Hepatic stellate cell (primary cell): Measurements from ENCODE around the gene MTCL3.

Experiments
- DNase-seq: peaks from one replicate; pipeline ENCODE4 v3.0.0; 2011; ENCODE audit warnings: low spot score

The MTCL3 gene

DNA sequence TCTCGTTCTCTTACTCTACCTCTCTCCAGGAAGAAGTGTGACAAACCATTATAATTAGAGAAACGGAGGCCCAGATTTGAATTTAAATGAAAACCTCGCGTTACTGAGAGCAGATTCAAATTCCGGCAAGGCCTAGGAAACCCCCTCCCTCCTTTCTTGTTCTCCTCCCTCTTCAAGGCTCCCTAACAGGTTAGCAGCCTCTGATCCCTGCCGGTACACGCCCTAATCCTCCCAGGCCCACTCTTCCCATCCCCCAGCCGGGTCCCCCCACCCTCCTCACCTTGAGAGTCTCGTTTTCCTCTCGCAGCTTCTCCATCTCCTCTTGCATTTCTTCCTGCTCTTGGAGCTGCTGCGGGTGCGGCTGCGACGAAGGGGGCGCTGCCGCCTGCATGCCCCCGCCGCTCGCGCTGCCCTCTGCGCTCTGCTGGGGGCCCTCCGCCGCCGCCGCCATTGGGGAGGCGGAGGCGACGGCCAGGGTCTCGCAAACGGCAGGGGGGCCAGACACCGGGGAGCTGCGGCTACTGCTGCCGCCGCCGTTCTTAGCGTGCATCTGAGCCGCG, 3.8 kb downstream of the MTCL3 start:
- peak; percentile 55 for DNase-seq

GRCh38 chr6:127514773-127515227, 4.3 kb downstream of the MTCL3 start:
- DNase-seq, result peak; percentile 57

DNA sequence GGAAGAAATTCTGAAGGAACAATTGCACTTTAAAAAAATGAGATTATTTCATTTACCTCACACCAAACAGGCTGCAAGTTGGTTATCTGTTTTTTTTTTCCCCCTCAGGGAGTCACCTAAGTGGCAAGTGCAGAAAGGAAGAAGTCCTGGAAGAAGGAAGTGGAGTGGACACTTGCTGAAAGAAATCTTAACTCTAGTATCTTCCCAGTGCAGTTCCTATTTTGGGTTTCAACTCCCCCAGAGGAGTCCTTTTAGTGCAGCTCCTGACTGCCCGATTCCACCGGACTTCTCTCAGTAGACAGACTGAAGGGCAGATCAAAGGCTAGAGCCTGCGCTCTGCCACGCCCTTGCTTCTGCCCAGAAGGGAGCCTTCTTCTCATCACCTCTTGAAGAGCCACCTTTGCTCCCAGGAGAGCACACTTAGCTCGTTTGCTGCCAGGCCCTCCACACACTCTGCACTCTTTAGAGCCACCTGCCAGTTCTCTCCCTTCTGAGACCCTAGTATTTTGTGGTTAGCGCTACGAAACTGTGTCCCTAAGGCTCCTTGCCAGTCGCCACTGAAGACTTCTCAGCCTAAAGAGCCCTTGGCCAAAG, 4.9 kb downstream of the MTCL3 start:
- peak; percentile 6 for DNase-seq

DNA sequence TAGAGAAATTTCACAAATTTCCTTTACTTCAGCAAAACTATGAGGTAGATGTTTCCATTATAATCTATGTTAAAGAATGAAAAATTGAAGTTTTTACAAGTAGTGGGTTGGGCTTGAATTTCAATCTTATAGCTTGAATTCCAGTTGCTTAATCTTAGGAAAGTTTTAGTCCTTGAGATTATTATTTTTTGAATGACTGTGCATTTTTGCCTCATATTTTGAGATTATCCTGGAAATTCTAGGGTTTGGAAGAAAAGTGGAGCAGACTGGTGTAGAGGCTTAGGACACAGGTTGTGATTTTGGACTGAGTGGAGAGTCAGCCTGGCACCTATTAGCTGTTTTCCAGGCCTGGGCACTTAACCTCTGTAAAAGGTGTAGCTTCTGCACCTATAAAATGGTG, 5.7 kb downstream of the MTCL3 start:
- no peak for DNase-seq

GRCh38 chr6:127510876-127511275, 8.3 kb downstream of the MTCL3 start:
- no peak for DNase-seq

DNA sequence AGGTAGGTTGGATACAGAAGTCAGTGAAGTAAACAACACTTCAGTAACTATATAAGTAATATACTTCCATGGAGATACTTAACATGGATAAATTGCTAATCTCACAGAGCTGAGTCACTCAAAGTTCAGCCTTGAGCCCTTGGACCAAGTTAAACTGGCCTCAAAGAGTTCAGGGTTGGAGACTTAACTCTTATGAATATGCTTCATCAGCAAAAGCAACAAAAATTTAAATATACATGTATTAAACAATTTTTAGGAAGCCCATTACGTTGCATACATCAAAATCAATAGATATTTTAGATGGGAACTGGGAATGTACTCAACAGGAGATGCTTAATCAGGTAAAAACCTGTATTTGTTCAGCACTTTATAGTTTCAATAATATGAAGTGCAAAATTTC, 12.2 kb downstream of the MTCL3 start:
- no peak for DNase-seq

- no peak for DNase-seq
These were observed 16.1 kb downstream of the MTCL3 start for GRCh38 chr6:127503022-127503421.

DNA sequence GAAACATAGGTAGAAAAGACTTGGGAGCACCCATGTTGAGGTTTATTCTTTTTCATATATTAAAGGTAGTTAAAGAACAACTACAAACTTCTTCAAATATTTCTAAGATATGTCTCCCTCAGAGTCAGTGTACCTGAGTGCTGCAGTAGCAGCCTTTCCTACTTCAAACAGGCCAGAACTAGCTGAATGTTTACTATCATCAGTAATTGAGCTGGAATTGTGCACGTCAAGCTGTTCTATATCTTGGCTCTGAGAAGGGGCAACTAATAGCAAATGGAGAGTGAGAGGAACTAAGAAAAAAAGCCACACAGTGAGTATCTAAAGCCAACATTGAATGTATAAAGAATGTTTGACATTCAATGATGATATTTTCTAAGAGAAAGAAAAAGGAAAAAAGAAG, 21.7 kb downstream of the MTCL3 start:
- DNase-seq, result no peak

- DNase-seq, result no peak
These were observed 22.7 kb downstream of the MTCL3 start for GRCh38 chr6:127496471-127496870.

DNA sequence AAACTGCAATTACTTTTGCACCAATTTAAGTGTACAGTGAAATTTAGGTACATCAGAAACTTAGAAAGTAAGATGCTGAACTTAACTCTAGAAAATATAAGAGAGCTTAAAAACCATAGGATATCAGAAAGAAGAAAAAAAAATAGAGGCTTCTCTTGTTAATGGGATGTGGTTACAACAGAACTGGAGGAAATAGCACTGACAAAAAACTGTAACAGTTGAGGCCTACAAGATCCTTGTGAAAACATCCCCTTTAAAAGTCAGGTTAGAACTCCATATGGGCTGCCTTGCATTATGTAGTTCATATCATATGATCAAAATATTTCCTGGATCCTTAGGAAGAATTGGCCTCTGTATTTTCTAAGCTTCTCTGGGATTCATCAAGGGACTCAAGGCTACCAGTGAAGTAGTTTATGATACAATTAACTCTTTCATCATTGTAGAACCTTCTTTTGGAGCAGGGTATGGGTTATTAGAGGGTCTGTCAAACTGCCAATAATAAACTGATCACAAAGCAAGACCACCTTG, 24.8 kb downstream of the MTCL3 start:
- no peak for DNase-seq

DNA sequence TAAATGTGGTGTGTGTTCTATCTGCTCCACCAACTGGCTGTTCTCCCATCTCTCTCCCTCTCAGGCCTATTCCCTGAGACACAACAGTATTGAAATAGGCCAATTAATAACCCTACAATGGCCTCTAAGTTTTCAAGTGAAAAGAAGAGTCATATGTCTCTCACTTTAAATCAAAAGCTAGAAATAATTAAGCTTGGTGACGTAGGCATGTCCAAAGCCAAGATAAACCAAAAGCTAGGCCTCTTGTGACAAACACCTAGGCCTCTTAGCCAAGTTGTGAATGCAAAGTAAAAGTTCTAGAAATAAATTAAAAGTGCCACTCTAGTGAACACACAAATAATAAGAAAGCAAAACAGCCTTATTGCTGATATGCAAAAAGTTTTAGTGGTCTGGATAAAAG, 29.9 kb downstream of the MTCL3 start:
- DNase-seq, result no peak

DNA sequence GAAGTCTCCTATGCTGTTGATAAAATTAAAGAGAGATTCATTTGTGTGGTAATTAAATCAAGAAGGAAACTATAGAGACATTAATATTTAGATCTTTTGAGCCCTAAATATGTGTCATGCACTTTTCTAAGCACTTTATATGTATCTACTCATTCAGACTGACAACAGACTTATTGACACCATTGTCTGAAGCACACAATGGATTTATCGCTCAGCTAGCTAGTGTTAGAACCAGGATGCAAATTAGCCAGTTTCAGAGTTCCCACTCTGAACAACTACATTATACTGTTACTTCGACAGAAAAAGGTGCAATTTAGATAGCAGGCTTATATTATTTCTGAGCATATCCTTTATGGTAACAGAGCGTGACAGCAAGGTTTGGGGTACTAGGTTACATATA, 32.2 kb downstream of the MTCL3 start:
- DNase-seq, result no peak

GRCh38 chr6:127484212-127484863, 34.8 kb downstream of the MTCL3 start:
- DNase-seq, result peak; percentile 60

- no peak for DNase-seq
These were observed 35.6 kb downstream of the MTCL3 start for GRCh38 chr6:127483399-127484055.

- DNase-seq, result no peak
These were observed 36.8 kb downstream of the MTCL3 start for GRCh38 chr6:127482325-127482724.

- no peak for DNase-seq
These were observed 37.5 kb downstream of the MTCL3 start for GRCh38 chr6:127481628-127482027.

DNA sequence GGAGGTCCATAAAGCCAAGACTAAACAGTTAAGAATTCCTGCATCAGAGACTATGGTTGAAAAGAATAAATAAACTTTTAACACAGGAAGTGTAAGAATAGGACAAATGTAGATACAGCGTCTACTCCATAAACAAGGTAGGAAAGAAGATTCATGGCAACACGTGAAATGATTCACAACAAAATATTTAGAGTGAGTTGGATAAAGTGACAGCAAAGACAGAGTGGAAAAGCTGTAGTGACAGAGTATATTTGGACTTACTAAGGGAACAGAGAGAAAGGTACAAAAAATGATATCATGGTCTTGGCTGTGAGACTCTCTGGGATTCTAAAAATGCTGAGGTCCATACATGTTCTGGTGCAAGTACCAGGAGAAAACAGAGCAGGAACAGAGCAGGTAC, 38.0 kb downstream of the MTCL3 start:
- DNase-seq, result no peak

- DNase-seq, result no peak
These were observed 41.5 kb downstream of the MTCL3 start for GRCh38 chr6:127477658-127478057.

DNA sequence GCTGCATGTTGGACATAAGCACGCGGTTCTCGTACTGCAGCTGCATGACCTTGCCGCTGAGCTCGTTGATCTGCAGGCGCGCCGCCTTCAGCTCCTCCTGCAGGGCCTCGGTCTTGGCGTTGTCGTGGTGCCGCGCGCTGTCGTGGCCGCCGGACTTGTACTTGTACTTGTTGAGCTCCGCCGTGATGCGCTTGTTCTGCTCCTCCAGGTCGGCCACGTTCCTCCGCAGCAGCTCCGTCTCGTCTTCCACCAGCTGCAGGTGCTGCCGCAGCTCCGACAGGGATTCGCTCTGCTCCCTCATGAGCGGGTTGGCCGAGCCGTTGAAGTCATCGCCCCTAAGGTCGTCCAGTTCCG, 43.3 kb downstream of the MTCL3 start:
- DNase-seq, result no peak

DNA sequence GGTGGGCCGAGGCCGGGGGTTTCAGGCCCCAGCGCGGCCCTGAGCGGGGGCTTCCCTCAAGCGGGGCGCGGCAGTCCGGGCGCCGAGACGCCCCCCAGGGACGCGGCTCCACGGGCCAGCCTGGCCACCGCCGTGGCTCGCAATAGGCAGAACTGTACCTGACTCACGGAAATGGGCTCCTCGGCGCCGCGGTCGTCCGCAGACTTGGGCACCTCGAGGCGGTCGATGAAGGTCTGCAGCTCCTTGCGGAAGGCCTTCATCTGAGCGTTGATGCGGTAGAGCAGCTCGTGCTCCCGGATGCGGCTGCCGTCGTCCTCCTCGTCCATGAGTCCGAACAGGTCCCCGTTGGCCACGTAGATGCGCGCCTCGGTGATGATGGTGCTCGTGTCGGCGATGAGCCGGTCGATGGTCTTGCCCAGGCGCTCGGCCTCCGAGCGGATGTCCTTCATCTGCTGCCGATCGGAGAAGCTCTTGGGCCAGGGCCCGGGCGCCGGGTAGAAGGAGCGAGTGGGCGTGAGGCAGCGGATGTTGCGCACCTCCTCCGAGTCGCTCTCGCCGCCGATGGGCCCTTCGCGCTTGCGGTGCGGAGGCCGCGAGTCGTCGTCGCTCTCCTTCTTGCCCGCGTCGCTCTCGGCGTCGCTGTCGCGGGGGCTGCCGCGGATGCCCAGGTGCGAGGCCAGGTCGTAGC, 43.9 kb downstream of the MTCL3 start:
- DNase-seq, result no peak

DNA sequence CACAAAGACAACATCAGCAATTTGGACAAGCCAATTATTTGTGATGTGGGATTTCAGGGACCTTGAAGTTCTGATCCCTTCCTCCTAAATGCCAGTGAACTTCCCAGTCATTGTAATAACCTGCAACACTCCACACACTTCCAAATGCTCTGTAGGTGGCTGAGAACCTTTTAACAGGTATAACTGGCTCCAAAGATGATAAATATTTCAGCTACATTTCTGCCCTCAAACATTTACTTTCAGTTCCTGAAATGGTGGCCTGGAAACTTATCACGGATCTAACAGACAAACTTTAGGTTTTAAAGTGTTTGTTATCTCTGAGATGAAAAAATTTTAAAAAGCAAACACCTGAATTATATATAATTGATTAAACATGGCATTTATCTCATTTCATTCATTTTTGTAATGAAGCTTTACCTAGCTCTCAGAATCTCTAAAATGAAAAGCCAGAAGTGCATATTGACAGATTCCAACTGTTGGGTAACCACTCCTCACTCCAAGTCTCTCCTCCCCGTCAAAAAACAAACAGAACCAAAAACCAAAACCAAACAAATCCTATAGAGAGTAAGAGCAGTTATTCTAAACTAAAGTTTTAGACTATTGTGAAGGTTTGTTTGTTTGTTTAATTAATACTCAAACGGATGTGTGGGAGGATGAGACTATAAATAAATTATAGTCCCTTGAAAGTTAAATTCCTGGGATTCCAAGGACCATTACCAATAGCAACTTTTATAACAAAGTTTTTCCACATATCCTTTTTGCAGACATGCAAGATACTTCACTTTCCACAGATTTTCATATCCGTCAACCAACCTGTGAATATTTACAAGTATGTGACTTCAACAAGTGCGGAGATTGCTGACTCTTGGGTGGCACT, 47.5 kb downstream of the MTCL3 start:
- peak; percentile 26 for DNase-seq

GRCh38 chr6:127468936-127469335, 50.2 kb downstream of the MTCL3 start:
- no peak for DNase-seq
